ENCODE results near the gene PPP1R1B. TPM values are rescaled to one million over a fixed set of nuclear protein-coding genes. Genes with fewer than 3 reads are reported as not detected.
A peak's percentile ranks its signal among the peaks of the same experiment; 100 is the strongest.

PPP1R1B gene
- polyA plus RNA-seq, 1 donor (not counting 4 experiments of a cell fraction or from before 2014, with no cell fraction given): 0.18 TPM

DNA sequence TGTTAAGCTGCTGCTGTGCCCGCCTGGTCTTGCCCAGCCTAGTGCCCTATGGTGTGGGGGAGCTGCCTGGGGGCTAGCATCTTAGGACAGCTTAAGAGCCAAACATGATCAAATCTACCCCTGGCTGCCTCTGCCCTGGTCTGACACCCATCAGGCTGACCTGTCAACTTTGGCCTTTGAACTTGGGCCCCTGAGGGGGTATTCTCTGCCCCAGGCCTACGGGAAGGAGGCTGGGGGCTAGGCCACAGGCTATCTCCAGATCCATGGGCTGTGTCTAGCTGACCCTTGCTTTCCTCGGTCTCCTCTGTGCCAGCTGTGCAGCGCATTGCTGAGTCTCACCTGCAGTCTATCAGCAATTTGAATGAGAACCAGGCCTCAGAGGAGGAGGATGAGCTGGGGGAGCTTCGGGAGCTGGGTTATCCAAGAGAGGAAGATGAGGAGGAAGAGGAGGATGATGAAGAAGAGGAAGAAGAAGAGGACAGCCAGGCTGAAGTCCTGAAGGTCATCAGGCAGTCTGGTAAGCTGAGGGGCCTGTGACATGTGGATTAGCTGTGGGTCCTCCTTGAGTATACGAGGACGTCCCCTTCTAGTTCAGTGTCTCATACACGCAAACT, 6.9 kb downstream of the PPP1R1B start:
- Histone ChIP-seq H3K9me1 (ENCODE audit: control insufficient read depth, extremely low read depth, insufficient read depth, low read length) (no peaks in the 10 kb centered on the region), H3K79me2 (ENCODE audit: control insufficient read depth, insufficient read depth, low read length) (peaks cover 16% of the 10 kb centered on the region), H3K4me3 (ENCODE audit: control insufficient read depth in 2 of 3, extremely low read depth in 1 of 3, insufficient read depth in 2 of 3, low read depth in 1 of 3, low read length in 3 of 3) (no peak overlapping the region), H3K4me1 (ENCODE audit: control insufficient read depth, extremely low read depth, insufficient read depth, low read length) (peaks cover 25% of the 10 kb centered on the region), H3K27ac (ENCODE audit: control insufficient read depth, insufficient read depth, low read length) (no peak overlapping the region), H3K36me3 (ENCODE audit: control insufficient read depth in 2 of 2, extremely low read depth in 1 of 2, insufficient read depth in 2 of 2, low read length in 2 of 2) (no peaks in the 10 kb centered on the region), H3K27me3 (ENCODE audit: control insufficient read depth, extremely low read depth, insufficient read depth, low read length) (no peaks in the 10 kb centered on the region), H3K4me2 (ENCODE audit: control insufficient read depth, extremely low read depth, insufficient read depth, low read depth, low read length) (no peak overlapping the region), H3K9ac (ENCODE audit: control insufficient read depth, extremely low read depth, insufficient read depth, low read length) (no peak overlapping the region), H2AFZ (ENCODE audit: control insufficient read depth, low read length) (no peak overlapping the region), H3K9me3 (ENCODE audit: control insufficient read depth, low read depth, low read length) (no peaks in the 10 kb centered on the region), H4K20me1 (ENCODE audit: control insufficient read depth, extremely low read depth, insufficient read depth, low read length) (no peaks in the 10 kb centered on the region)
- dilution Hi-C loops (cut with MboI; ENCODE audit: extremely low pct_ligation_motif_present, low sequenced_read_pairs): no loop called here
- TF ChIP-seq, protein P1, sequence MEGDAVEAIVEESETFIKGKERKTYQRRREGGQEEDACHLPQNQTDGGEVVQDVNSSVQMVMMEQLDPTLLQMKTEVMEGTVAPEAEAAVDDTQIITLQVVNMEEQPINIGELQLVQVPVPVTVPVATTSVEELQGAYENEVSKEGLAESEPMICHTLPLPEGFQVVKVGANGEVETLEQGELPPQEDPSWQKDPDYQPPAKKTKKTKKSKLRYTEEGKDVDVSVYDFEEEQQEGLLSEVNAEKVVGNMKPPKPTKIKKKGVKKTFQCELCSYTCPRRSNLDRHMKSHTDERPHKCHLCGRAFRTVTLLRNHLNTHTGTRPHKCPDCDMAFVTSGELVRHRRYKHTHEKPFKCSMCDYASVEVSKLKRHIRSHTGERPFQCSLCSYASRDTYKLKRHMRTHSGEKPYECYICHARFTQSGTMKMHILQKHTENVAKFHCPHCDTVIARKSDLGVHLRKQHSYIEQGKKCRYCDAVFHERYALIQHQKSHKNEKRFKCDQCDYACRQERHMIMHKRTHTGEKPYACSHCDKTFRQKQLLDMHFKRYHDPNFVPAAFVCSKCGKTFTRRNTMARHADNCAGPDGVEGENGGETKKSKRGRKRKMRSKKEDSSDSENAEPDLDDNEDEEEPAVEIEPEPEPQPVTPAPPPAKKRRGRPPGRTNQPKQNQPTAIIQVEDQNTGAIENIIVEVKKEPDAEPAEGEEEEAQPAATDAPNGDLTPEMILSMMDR (optimal IDR thresholded peaks at IDR 0.05 in 1 of 3, IDR thresholded peaks at IDR 0.05 in 1 of 3, conservative IDR thresholded peaks at IDR 0.05 in 1 of 3; ENCODE audit: extremely low read depth in 1 of 3, insufficient read depth in 2 of 3, low read length in 3 of 3): no peak
- no peak for TF ChIP-seq EZH2 (IDR thresholded peaks at IDR 0.05; ENCODE audit: low read length)
- DNase-seq (ENCODE audit: low read depth, low spot score) (no peak), FAIRE-seq (no peak)

DNA sequence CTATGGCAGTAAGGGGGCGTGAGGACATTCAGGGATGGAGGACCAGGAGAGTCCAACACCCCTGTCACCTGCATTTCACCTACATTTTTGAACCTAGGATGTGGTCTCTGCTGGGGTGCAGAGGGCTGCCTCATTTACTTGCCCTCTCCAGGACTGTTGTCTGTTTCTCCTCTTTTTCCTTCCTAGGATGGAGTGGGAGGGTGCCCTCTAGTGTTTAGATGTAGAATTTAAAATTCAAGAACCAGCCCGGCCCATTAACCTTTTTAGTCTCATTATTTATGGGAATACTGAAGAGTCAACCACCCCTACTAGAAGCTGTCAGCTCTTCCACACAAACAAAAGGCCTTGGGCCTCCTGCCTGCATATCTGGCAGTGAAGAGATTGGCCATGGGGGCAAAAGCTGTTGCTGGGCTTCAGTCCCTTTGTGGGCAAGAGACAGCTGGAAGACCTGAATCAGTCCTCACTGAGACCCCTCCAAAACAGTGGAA, 7.7 kb downstream of the PPP1R1B start:
- FAIRE-seq: peak; percentile 5
- no peak for DNase-seq (ENCODE audit: low read depth, low spot score)
- H3K4me1 ChIP-seq (ENCODE audit: control insufficient read depth, extremely low read depth, insufficient read depth, low read length): peaks cover 25% of the 10 kb centered on the region
- H2AFZ ChIP-seq (ENCODE audit: control insufficient read depth, low read length): no peak overlapping the region
- H3K36me3 ChIP-seq (ENCODE audit: control insufficient read depth in 2 of 2, extremely low read depth in 1 of 2, insufficient read depth in 2 of 2, low read length in 2 of 2): no peaks in the 10 kb centered on the region
- H3K79me2 ChIP-seq (ENCODE audit: control insufficient read depth, insufficient read depth, low read length): peaks cover 21% of the 10 kb centered on the region
- no peak overlapping the region for H3K4me2 ChIP-seq (ENCODE audit: control insufficient read depth, extremely low read depth, insufficient read depth, low read depth, low read length)
- H3K27ac ChIP-seq (ENCODE audit: control insufficient read depth, insufficient read depth, low read length): no peak overlapping the region
- H4K20me1 ChIP-seq (ENCODE audit: control insufficient read depth, extremely low read depth, insufficient read depth, low read length): no peaks in the 10 kb centered on the region
- no peak for TF ChIP-seq EZH2 (IDR thresholded peaks at IDR 0.05; ENCODE audit: low read length)
- TF ChIP-seq, protein P1 (optimal IDR thresholded peaks at IDR 0.05 in 1 of 3, IDR thresholded peaks at IDR 0.05 in 1 of 3, conservative IDR thresholded peaks at IDR 0.05 in 1 of 3; ENCODE audit: extremely low read depth in 1 of 3, insufficient read depth in 2 of 3, low read length in 3 of 3): peak; percentile 52 to 71 (median 66)
- H3K9me3 ChIP-seq (ENCODE audit: control insufficient read depth, low read depth, low read length): no peaks in the 10 kb centered on the region
- no peak overlapping the region for H3K9ac ChIP-seq (ENCODE audit: control insufficient read depth, extremely low read depth, insufficient read depth, low read length)
- dilution Hi-C loops (cut with MboI; ENCODE audit: extremely low pct_ligation_motif_present, low sequenced_read_pairs): no loop called here
- H3K4me3 ChIP-seq (ENCODE audit: control insufficient read depth in 2 of 3, extremely low read depth in 1 of 3, insufficient read depth in 2 of 3, low read depth in 1 of 3, low read length in 3 of 3): no peak overlapping the region
- no peaks in the 10 kb centered on the region for H3K9me1 ChIP-seq (ENCODE audit: control insufficient read depth, extremely low read depth, insufficient read depth, low read length)
- H3K27me3 ChIP-seq (ENCODE audit: control insufficient read depth, extremely low read depth, insufficient read depth, low read length): no peaks in the 10 kb centered on the region
